Skin epidermis (tissue), 12 donors: Measurements from ENCODE around the gene CLPTM1L.
"Not testable (repeated sequence)": the region's sequence is repeated elsewhere in the genome, so short reads cannot be mapped to it uniquely, and the experiment has no call there.

Experiments
- H3K27ac ChIP-seq, 21 experiments: fragments of 200-600 bp; sonication (generic) in 11 of 21; one replicate each; pipeline ENCODE4 v1.5.0; 2020; ENCODE audit warnings: mild to moderate bottlenecking in 3 of 21, inconsistent platforms in 2 of 21, moderate library complexity in 2 of 21
- H3K4me3 ChIP-seq, 7 experiments: fragments of 200-600 bp; sonication (generic) in 2 of 7; one replicate each; pipeline ENCODE4 v1.5.0; 2020; ENCODE audit warnings: inconsistent platforms in 2 of 7, mild to moderate bottlenecking in 2 of 7, moderate library complexity in 1 of 7

The CLPTM1L gene

GRCh38 chr5:1331861-1332405, 13.0 kb downstream of the CLPTM1L start:
- H3K27ac ChIP-seq = peak overlapping the region in 5 of 21 experiments; percentile 64 to 84 (median 74)
- no peak overlapping the region for H3K4me3 ChIP-seq

GRCh38 chr5:1330847-1331831, 13.8 kb downstream of the CLPTM1L start:
- H3K27ac ChIP-seq = peak overlapping the region in 12 of 21 experiments; percentile 1 to 84 (median 62)
- no peak overlapping the region for H3K4me3 ChIP-seq

DNA sequence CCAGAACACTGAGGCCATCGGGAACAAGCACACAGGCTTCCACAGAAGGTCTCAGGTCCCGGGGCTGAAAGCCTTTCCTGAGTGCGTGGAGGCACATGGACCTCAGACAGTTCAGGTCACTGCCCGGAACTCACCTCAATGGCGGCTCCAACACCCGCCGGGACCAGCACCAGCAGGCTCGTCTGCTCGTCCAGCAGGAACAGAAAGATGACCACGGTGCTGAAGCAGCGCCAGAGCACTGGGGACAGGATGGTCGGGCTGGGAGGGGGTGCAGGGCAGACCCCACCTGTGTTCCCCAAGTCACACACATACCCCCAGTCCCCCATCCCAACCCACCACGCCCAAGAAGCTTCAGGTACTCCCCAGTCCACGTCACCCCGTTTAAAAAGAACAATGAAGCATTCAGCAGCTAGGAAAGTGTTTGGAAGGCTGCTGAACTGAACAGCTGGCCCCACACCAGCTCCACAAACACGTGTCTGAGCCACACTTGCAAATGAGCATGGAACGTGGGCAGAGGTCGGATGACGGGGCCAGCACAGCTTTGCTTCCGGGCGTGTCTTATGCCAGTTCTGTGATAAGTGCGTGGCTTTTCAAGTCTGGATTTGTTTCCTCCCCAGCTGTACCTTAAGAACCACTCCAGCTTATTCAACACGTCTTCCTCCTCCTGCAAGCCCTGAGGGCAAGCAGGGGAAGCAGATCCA, 14.6 kb downstream of the CLPTM1L start:
- Histone ChIP-seq H3K4me3 (no peak overlapping the region), H3K27ac (peak overlapping the region in 14 of 21 experiments; percentile 23 to 84 (median 66))

GRCh38 chr5:1329111-1329579, 15.8 kb downstream of the CLPTM1L start:
- Histone ChIP-seq H3K4me3 (no peak overlapping the region), H3K27ac (peak overlapping the region in 8 of 21 experiments; percentile 10 to 84 (median 31))

- H3K27ac ChIP-seq = peak overlapping the region in 9 of 21 experiments; percentile 10 to 84 (median 41)
- H3K4me3 ChIP-seq = not testable (repeated sequence)
These were observed 16.4 kb downstream of the CLPTM1L start for GRCh38 chr5:1328237-1329110.

DNA sequence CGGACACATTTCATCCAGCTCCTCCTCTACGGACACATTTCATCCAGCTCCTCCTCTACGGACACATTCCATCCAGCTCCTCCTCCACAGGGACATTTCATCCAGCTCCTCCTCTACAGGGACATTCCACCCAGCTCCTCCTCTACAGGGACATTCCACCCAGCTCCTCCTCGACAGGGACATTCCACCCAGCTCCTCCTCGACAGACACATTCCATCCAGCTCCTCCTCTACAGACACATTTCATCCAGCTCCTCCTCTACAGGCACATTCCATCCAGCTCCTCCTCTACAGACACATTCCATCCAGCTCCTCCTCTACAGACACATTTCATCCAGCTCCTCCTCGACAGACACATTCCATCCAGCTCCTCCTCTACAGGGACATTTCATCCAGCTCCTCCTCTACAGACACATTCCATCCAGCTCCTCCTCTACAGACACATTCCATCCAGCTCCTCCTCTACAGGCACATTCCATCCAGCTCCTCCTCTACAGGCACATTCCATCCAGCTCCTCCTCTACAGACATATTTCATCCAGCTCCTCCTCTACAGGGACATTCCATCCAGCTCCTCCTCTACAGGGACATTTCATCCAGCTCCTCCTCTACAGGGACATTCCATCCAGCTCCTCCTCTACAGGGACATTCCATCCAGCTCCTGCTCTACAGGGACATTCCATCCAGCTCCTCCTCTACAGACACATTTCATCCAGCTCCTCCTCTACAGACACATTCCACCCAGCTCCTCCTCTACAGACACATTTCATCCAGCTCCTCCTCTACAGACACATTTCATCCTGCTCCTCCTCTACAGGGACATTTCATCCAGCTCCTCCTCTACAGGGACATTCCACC, 17.8 kb downstream of the CLPTM1L start:
- H3K4me3 ChIP-seq = not testable (repeated sequence)
- H3K27ac ChIP-seq = peak overlapping the region in 8 of 21 experiments; percentile 1 to 67 (median 44)

DNA sequence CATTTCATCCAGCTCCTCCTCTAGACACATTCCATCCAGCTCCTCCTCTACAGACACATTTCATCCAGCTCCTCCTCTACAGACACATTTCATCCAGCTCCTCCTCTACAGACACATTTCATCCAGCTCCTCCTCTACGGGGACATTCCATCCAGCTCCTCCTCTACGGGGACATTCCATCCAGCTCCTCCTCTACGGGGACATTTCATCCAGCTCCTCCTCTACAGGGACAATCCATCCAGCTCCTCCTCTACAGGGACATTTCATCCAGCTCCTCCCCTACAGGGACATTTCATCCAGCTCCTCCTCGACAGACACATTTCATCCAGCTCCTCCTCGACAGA, 18.4 kb downstream of the CLPTM1L start:
- peak overlapping the region in 7 of 21 experiments; percentile 1 to 67 (median 40) for H3K27ac ChIP-seq
- H3K4me3 ChIP-seq = not testable (repeated sequence)

- Histone ChIP-seq H3K4me3 (no peak overlapping the region), H3K27ac (peak overlapping the region in 3 of 21 experiments; percentile 54 to 67 (median 55))
These were observed 18.9 kb downstream of the CLPTM1L start for GRCh38 chr5:1325870-1326531.

DNA sequence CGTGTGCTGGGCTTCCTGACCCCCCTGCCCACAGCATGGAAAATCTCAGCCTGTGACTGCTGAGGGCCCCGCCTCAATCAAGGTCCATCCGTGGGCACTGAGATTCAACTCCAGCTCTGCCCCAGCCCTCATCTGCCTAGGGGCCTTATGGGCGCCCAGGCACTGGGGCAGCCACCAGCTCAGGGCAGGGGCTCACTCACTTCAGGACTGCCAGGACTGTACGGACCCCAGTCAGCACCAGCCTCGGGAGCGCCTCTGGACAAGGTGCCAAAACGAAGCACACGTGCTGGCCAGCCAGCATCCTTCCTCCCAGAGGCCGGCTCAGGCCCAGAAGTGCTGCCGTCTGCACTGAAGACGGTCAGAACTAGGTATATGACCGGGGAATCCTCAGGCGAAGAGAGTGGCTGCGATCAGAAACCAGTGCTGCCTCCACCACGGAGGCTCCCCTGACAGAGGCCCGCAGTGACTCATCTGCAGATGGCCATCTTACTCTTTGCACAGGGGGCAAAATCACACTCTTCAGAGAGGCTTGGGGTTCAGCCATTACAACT, 19.6 kb downstream of the CLPTM1L start:
- no peak overlapping the region for H3K27ac ChIP-seq
- H3K4me3 ChIP-seq = no peak overlapping the region

DNA sequence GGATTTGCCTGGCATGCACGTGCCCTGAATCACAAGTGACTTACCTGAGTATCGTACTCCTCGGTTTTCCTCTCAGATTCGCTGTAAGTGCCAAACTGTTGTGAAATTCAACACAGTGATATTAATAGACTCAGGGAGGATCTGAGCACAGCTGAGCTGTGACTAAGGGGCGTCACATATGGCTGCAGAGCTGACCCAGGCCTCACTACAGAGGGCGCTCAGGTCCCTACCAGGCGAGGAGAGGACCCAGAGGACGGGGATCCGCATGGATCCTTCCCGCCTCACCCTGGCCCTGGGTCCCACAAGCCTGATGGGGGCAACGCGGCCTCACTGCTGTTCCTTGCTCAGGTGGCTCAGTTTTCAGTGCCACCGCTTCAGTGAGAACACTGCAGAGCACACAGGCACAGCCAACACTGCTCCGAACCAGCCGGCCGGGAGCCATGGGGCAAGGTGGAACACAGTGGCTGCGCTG, 20.1 kb downstream of the CLPTM1L start:
- H3K27ac ChIP-seq = no peak overlapping the region
- no peak overlapping the region for H3K4me3 ChIP-seq

DNA sequence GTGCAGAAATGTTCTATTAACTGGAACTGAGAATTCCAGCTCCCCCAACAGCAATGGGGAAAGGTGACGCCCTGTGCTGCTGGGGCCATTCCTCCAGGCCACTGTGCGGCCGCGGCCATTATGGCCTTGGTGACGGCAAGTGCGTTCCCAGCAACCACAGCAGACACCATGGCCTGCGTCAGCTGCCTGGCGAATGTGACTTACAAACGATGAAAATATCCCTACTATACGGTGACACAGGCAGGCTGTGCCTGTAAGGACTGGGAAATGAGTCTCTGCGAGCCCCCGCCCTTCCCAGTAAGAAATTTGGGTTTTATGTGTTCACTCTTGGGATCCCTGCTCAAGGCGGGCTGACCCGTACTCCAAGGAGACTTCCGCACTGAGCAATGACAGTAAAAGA, 20.6 kb downstream of the CLPTM1L start:
- no peak overlapping the region for H3K4me3 ChIP-seq
- H3K27ac ChIP-seq = no peak overlapping the region

GRCh38 chr5:1323803-1324173, 21.1 kb downstream of the CLPTM1L start:
- Histone ChIP-seq H3K27ac (no peak overlapping the region), H3K4me3 (no peak overlapping the region)

GRCh38 chr5:1322955-1323802, 21.7 kb downstream of the CLPTM1L start:
- Histone ChIP-seq H3K4me3 (no peak overlapping the region), H3K27ac (no peak overlapping the region)

DNA sequence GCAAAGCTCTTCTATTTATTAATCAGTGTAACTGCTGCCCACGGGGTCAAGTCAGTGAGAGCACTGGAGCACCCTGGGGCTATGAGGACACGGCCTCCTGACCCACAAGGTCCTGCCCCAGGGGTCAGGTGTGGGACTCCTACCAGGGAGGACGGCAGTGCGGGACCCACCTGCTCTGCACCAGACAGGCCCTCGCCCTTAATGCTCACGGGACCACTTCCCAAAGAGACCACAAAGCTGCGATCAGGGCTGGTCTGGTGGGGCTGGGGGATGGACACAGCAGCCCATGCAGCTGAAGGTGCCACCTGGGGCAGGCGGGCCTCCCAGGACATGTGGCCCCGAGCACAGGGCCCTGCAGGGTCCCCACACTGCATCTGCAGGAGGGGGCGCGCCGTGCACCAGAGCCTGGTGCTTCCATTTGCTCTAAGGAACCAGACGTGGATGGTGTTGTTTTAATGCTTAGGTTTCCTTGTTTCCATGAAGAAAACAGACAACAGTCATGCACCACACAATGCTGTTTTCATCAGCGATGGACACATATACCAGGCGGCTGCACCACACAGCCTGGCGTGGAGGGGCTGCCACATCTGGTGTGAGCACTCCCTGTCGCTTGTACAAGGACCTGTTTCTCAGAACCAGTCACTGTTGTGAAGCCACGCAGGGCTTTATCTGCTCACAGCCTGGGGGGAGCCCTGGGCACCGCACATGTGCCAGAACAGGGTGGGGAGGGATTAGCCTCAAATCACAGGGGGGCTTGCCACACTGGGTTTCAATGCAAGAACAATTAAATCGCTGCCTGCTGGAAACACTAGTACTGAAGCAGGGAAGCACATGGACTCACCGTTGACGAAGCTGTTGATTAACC, 22.6 kb downstream of the CLPTM1L start:
- Histone ChIP-seq H3K27ac (no peak overlapping the region), H3K4me3 (no peak overlapping the region)

DNA sequence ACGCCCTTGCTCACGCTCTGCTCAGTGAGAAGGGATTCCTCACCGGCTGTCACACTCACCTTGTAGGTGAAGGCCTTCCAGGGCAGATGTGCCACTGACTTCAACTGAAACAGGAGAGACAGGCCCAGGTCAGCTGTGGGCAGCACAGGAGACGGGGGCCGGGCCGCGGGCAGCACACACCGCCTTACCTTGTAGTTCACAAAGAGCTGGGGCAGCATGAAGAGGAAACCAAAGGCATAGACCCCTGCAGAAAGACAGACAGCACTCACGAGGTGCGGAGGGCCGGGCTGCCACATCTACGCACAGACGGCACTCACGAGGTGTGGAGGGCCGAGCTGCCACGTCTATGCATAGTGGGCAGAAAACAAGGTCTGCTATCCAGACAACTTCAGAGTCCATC, 23.3 kb downstream of the CLPTM1L start:
- Histone ChIP-seq H3K27ac (no peak overlapping the region), H3K4me3 (no peak overlapping the region)
